HG02571 (cell line): ENCODE results near the gene COBLL1.
"Not testable (repeated sequence)": the region's sequence is repeated elsewhere in the genome, so short reads cannot be mapped to it uniquely, and the experiment has no call there.

Experiments used
- ATAC-seq: cut with Tn5 transposase; IDR thresholded peaks from one replicate; pipeline ENCODE4 v1.9.1; 2021; ENCODE audit warnings: mild to moderate bottlenecking, moderate library complexity; ENCODE audit not compliant: unreplicated experiment

COBLL1 gene

DNA sequence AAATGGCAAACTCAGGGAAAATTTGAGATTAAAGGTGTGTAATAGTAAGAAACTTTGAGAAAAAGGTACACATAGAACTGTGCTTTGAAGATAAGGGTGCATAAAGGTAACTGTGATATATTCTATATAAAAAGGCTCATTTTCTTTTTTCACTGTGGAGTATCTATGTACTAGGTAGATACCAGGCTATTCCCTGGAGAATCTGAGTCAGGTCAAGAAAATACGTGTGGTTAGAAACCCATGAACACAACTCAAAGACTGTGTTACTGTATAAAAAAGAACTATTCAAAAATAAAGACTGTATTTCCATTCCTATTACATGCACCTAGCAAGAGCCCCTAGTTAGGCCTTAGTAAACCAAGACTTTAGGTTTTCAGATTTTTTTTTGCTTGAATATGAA lies 120.2 kb downstream of the COBLL1 start:
- ATAC-seq = no peak

DNA sequence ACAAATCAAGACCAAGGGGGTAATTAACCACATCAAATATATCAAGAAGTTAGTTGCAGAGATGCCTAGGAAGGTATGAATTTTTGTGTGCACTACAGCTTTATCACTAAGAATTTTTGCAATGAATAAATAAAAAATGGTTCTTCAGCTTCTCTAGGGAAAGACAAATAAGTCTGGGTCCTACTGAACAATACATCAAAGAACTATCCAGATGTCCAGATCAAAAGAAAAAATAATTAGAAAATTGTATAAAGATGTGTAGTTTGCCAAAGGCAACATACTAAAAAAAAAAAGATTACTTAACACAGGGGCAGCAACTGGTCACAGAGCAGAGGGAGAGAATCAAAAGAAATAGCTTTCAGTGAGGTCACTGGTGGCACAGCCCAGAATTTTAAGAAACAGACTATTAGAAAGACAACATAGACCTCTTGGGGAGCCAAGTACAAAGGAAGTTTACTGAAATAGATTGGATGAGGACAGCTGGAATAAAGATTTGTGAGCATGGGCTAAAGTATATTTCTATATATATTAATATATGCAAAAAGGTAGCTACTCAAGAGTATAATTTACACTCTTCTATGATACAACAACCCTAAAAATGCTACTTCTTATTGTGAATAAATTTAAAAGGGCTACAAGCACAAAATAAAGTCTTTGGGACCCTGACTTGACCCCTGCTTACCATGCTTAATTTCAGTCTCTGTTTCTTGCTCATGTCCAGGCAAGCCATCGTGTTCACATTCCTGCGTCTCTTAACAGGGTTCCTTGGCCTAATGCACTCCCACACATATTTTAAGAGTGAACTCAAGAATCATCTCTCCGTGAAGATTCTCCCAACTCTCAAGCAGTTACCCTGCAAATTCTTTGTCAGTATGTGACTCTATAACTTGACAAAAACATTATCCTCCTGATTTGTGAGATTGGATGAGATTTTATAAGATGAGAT lies 121.4 kb downstream of the COBLL1 start:
- ATAC-seq = no peak

DNA sequence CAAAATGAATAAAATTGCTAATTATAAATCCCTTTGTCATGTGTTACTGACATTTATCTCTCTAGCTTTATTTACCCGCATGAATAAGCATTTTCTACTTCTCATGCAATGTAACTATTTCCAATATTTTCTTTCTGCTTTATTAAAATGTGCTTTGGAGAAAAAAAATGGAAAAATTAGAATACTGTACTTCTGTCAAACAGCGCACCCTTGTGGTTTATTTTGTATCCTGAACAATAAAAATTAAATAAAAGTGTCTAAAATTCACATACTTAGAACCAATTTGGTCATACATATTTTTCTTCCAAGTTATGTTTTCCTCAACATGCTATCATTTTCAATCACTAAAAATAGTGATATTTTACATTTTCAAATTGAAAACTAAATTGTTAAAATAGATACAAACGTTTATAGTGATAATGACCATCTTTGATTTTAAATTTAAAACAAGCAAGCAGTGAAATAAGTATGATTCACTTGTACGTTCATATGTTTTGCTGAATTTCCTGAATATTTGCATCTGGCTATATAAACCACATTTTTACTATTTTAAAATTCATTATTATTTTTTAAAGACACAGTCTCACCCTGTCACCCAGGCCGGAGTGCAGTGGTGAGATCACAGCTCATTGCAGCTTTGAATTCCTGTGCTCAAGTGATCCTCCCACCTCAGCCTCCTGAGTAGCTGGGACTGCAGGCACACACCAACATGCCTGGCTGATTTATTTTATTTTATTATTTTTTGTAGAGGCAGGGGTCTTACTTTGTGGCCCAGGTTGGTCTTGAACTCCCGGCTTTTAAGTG lies 124.4 kb downstream of the COBLL1 start:
- ATAC-seq = no peak

DNA sequence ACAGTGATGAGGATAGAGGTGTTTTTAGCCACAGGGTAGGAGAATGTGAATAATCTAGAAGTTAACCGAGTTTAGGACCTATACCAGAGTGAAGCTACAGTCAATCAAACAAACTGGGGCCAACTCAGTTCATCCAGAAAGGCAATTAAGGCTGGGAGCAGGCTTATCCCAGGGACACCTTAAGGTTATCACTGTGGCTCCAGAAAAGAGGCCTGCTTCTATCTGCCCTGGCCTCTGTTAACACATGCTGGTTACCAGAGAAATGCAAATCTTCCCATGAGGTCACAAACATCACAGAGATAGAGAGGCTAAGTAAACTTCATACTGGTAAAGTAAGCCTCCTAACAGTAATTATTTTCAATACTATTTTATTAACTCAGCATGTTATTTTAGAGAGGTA lies 127.2 kb downstream of the COBLL1 start:
- no peak for ATAC-seq

DNA sequence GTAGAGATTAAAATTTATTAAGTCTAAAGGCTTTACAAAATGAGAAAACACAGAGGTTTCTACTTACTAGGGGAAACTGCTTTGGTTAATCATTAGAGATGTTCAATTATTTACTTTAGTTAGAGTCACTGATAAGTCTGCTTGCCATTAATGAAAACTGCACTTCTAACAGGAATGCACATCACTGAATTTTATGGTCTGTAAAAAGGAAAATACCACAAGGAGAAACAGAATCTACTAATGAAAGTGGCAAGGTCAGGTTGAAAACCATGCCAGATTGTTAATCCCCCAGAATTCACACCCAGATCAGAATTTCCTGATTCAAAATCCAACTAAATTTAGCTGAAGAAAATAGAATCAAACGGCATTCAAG lies 129.9 kb downstream of the COBLL1 start:
- no peak for ATAC-seq

DNA sequence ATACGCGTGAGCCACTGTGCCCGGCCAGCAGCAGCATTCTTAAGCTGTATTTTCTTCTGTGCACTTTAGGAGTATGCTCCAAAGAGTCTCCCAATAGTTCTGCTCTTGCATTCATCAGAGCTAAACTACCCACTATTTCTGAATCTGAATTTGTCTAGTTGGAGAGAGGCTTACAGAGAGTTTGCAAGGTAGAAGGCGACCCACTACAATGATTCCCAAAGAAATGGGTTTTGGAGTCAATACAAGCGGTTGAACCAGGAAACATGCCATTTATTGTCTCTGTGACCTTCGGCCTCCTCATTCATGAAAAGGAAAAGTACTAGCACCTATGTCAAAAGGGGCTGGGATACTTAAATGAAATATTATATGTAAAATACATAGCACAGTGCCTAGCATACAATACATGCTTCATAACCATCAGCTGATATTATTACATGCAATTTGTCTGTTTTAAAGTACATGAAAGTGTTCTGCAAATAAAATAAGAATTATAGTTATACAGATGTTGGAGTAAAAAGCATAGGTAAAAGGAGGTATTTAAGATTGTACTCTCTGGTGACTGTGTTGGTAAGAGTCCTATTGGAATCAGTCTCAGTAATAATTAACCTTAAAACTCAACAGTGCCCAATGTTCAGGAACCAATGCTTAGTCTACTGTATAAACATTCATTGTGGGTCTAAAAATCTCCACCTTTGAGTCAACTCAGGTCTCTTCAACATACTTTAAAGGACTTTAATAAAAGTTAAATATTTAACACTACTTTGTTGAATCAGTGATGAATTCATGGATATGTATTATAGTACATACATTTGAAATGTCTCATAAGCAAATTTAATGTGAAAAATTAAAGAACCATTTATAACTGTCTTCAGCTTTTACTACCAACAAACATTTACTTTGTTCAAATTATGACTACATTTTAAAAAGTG lies 130.5 kb downstream of the COBLL1 start:
- ATAC-seq = no peak

DNA sequence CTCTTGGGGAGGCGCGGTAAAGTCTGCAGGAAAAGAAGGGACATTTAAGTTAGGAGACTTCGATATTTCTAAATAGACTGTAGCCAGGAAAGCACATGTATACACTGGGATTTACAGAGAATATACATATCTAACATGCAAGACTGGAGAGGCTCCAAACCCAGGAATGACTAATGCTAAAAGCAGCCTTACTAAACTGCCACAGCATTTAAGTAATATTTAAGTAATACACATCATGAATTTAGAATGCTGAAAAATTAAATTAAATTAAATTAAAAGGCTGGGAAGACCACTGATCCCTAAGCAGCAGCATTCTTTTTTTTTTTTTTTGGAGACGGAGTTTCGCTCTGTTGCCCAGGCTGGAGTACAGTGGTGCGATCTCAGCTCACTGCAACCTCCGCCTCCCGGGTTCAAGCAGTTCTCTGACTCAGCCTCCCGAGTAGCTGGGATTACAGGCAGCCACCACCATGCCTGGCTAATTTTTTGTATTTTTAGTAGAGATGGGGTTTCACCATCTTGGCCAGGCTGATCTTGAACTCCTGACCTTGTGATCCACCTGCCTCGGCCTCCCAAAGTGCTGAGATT lies 131.3 kb downstream of the COBLL1 start:
- not testable (repeated sequence) for ATAC-seq

DNA sequence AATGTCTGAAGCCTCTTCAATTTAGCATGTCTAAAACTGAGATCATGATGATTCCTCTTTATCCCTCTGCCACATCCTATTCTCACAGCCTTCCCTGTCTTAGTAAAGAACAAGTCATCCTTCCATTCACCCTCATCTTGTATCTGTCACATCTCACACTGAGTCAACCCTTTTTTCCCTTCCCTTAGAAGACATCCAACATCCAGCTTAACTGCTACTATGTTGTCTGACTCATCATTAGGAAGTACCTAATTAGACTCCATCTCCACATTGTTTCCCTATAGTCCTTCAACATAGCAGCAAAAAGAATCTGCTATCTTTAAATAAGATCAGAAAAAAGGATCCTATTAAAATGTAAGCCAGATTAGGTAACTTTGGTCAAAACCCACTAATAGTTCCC lies 135.1 kb downstream of the COBLL1 start:
- no peak for ATAC-seq

DNA sequence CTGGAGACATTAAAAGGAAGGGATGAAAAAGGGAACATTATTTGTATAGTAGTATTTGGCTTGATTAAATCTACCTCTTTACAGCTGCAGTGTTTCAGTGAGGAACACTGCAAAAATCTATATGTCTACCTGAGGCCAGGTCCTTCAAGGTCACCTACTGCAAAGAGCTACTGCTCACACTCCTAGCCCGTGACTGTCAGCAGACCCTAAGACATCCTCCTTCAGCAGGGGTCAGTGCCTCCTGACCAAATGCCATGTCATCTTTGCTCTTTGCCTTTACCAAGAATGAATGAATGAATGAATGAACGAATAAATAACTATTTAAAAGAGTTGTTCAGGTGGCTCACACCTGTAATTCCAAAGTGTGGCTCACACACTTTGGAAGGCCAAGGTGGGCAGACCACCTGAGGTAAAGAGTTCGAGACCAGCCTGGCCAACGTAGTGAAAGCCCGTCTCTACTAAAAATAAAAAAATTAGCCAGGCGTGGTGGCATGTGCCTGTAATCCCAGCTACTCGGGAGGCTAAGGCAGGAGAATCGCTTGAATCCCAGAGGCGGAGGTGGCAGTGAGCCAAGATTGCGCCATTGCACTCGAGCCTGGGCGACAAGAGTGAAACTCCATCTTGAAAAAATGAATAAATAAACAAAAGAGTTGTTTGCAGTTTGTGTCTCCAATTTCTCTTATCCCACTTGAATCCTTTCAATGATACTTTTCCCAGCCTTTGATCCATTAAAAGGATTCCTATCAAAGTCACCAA lies 136.0 kb downstream of the COBLL1 start:
- no peak for ATAC-seq

DNA sequence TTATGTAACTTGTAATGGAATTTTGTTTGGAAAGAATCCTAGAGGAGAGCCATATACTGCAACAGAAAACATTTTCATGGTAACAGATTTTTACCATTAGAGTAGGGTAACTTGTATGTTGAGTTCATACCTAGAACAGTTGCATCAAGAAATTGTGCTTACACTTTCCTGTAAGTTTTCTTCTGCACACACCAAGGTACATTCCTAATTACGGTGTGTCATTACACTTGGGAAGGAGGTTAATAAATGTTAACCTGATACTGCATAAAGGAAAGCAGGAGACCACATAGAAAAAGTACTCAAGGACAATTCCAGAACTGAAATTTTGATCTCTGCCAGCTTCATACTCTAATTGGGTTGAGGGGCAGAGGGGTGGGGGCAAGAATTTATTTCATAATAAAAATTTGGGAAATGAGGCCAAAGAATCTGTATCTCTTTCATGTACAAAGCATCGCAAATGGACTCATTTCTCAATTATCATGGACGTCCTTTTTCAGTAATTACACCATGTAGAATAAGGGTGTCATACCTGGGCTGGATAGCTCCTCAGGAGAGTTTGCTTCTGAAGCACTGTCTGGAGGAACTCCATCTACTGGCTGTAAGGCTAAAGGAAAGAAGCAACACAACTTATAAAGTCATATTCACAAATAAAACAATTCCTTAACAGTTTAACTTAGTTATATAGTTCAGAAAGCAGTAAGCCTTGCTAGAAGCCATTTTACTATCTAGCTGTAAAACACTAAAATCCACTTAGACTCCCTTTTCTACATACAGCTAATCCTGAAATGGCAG lies 137.5 kb downstream of the COBLL1 start:
- ATAC-seq = no peak

DNA sequence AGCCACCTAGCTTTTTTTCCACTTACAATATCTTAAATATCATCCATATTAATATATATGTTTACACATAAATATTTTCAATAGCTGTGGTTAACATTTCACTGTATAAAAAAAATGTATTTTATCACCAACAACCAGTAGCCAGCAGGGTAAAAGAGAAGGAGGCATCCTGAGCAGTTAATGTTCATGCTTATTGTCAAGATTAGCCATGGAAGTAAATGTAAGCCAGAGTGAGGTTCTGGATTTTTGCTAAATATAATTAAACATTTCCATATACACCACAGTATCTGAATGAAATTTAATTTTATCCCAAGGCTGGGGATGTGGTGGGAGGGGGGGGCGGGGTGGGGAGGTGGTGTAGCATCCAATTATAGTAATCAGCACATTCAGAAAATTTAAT lies 140.1 kb downstream of the COBLL1 start:
- ATAC-seq = no peak

DNA sequence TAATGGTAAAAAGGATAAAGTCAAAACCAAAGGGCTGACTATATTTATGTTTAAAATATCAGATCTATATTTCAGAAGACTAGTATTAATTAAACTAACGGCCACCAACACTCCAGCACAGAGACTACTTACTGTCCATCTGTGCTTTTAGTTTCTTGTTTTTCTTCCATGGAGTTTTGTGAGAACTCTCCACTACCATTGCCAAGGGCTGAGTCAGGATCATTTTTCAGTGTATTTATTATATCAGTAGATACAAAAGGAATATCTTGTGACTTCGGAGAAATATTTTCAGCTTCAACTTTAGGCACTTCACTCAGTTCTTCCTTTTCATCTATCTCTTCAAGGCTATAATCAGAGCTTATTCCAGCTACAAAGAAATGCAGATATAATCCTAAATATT lies 141.2 kb downstream of the COBLL1 start:
- no peak for ATAC-seq

DNA sequence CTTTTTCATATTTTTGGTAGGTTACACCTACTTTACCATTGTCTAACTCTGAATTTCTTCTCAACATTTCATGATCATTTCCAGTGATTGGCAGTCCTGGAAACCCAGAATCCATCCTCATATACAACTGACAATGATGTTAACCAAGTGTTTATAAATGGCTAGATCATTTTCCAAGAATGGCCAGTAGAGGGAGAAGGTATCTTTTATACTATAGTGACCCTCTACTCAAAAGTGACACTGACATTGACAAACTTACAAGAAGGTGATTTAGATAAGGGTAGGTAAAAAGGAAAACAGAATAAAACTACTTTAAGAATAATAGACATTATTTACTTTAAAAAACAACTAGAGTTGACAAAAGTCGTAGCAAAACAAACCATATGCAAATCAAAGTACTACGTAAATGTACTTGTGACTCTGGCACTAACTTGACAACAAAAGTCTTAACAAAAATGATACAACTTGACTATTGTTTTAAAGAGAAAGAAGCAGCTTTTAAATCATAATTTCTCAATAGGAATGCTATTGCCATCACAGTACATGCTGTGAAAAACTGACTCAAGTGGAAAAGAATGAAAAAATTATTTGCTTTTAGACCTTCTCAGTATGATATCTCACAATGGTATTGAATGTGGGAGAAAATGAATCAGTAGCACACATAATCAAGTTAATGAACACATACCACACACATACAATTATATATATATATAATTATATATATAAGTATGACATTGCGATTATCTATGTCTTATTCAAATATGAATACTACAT lies 143.7 kb downstream of the COBLL1 start:
- no peak for ATAC-seq

DNA sequence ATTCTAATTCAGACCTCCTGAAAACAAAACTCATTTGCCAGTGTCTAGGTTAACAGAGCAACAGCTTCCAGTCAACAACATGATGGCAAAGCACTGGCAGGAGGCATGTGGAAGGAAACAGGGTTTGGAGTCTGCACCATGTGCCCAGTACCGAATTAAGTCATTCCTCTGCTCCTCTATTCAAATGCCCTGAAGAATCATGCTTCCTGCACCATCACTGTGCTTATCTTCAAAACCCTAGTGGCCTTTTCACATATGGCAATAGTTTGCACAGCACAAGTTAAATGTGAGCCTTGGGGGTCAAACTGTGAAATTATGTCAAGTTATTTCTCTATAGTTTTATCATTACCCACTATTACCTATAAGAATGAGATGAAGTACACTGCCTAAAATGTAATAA lies 145.0 kb downstream of the COBLL1 start:
- ATAC-seq = no peak

DNA sequence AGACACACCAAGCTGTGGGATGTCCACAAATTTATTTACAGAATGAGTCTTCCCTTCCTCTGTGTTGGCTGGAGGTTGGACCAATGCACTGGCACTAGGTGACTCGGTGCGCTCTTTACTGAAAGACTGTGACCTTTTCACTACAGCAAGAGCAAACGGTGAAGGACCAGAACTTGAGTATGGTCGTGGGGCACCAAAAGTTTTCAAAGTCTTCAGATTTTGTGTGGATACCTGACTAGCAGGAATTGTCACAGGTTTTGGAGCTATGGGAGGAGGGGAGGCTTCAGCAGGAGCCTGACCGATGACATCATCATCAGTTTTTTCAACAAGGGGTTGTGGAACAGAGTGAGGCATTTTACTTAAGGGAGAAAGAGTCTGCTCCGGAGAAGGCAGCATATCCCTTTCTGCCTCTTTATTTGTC lies 147.3 kb downstream of the COBLL1 start:
- ATAC-seq = no peak

DNA sequence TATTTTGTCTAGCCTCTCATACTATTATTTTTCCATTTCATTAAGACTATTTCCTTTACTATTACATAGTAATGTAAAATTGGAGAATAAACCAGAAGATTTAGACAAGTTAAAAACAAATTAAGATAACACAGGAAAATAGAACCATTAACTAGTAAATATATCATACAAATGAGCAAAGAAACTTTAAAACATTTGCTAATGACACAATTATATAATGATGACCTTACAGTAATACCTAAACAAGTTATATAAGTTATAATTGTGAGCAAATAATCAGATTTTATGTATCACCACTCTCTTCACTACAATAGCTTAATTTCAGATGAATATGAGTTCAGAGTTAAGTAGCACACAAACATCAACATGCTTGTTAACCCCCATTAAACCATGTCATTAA lies 147.8 kb downstream of the COBLL1 start:
- ATAC-seq = no peak

DNA sequence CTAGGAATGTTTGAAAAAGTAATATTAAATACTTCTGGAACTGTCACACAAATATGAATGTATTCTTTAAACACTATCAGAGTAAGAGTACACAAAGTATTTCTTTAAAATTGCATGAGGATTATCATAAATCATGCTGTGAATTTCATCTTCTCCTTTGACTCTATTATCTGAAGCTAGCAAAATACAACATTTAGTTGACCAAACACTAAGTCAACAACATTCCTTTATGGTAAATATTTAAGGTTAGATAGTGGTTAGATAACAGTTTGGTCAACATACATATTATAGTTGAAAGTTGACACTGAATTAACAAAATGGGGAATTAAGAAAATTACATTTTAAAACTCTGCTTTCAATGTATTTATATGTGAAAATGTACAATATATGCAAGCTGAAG lies 148.2 kb downstream of the COBLL1 start:
- ATAC-seq = no peak

DNA sequence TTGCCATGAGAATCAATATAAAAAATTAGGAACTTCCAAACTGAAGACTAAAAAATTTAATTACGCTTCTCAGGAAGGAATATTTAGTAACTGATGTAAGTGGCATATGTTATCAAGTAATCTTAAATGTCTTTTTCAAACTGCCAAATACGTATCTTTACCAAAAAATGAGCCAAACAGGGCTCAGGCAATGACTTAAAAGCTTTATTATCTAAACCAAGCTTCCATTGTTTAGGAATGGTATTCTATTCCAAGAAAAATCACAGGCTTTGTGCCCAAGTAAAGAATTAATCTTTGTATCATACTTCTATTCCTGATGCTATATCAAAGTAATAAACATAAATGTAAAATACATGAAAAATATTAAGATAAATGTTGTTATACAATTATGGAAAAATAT lies 148.7 kb downstream of the COBLL1 start:
- no peak for ATAC-seq
